Mucosa of stomach (tissue), 1 donor: ENCODE data around the gene TOMM20L.
"Not testable (repeated sequence)": the region's sequence is repeated elsewhere in the genome, so short reads cannot be mapped to it uniquely, and the experiment has no call there.

Experiments
- H3K27me3 ChIP-seq: one replicate; pipeline ENCODE4 v1.7.0; 2013; ENCODE audit warnings: mild to moderate bottlenecking, low read length; ENCODE audit not compliant: control insufficient read depth, insufficient read depth
- H3K36me3 ChIP-seq: one replicate; pipeline ENCODE4 v1.7.0; 2013; ENCODE audit warnings: low read length; ENCODE audit not compliant: control insufficient read depth, insufficient read depth
- H3K4me1 ChIP-seq: one replicate; pipeline ENCODE4 v1.7.0; 2013; ENCODE audit warnings: mild to moderate bottlenecking, low read length; ENCODE audit not compliant: control insufficient read depth, insufficient read depth
- H3K4me3 ChIP-seq: one replicate; pipeline ENCODE4 v1.7.0; 2013; ENCODE audit warnings: low read length
- H3K9ac ChIP-seq: one replicate; pipeline ENCODE4 v1.7.0; 2013; ENCODE audit warnings: mild to moderate bottlenecking, low read length, moderate library complexity
- H3K9me3 ChIP-seq: one replicate; pipeline ENCODE4 v1.7.0; 2013; ENCODE audit warnings: mild to moderate bottlenecking, low read length, moderate library complexity; ENCODE audit not compliant: control insufficient read depth
- donor health status: Pancreatic carcinoma.

Gene TOMM20L

DNA sequence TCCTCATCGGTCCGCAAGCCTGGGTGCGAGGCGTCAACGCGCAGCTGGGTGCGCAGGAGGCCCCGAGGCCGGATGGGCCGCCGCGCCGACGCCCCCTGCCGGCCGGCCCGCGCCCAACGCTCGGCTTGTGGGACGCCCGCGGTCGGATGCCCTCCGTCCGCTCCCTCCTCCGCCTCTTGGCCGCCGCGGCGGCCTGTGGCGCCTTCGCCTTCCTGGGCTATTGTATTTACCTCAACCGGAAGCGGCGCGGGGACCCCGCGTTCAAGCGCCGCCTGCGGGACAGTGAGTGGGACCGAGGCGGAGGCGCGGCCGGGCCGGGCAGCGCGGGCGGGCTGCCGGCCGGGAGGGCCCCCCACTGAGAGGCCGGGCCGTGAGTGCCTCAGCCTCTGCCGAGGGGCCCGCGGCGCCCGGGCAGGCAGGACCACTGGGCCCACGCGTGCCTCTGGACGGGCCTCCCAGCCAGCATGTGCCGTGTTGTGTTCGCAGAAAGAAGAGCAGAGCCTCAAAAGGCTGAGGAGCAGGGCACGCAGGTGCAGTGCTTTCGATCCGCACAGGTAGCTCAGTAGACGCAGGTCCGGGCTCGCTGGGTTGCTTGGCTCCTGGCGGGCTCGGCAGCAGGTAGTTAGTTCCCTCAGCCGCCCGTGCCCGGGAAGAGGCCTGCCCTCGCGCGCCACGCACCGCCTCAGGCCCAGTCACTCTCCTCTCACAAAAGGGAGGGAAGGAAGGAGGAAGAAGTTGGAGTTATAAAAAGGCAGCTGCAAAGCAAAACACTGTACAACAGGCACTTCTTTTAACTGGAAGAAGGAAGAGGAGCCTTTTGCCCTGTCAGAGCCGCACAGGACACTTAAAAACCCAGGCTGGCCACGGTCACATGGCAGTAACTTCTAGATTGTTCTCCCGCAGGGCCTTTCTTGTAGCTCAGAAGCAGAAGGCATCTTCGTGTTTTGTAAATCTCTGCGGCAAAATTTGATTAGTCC lies at the start of gene TOMM20L:
TOMM20L (plus strand) TSS at position 119 of the 977 bp plus-strand sequence; CDS start at position 147, 28 bp downstream.
- Histone ChIP-seq H3K27me3 (no peaks in the 10 kb centered on the region), H3K9ac (peak within 1 kb of the TSS; percentile 84), H3K4me1 (peaks cover 10% of the 10 kb centered on the region), H3K4me3 (peak within 1 kb of the TSS; percentile 56), H3K9me3 (no peaks in the 10 kb centered on the region), H3K36me3 (no peaks in the 10 kb centered on the region)

DNA sequence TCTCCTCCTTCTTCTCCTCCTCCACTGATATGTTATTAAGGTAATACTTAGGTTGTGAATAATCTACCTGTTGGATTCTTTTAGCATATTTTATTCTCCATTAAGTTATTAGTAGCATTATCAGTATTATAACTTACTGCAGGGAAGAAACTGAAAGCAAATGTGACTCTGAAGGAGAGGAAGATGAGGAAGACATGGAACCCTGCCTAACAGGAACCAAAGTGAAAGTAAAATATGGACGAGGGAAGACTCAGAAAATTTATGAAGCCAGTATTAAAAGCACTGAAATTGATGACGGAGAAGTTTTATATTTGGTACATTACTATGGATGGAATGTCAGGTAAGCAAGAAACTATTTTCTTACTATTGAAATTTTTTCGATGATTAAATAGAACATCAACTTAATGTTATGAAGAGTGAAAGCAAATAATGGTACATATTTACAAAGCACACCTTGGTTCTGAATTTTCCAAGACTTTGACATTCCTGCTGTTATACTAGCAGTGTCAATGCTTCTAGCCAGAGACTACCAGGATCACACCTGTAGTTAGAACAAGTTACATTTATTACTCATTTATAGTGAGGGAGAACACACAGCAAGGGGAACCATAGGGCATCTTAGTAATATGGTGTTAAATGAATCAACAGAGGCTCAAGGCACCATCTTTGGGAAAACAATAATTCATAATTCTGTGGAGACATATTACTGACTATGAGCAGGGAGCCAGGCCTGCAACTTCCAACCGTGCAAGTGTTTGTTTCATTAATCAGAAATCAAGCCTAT lies 42.0 kb upstream of the TOMM20L start:
- no peaks in the 10 kb centered on the region for H3K36me3 ChIP-seq
- no peaks in the 10 kb centered on the region for H3K27me3 ChIP-seq
- no peak overlapping the region for H3K4me3 ChIP-seq
- H3K4me1 ChIP-seq, result no peaks in the 10 kb centered on the region
- H3K9me3 ChIP-seq, result no peaks in the 10 kb centered on the region
- no peak overlapping the region for H3K9ac ChIP-seq

DNA sequence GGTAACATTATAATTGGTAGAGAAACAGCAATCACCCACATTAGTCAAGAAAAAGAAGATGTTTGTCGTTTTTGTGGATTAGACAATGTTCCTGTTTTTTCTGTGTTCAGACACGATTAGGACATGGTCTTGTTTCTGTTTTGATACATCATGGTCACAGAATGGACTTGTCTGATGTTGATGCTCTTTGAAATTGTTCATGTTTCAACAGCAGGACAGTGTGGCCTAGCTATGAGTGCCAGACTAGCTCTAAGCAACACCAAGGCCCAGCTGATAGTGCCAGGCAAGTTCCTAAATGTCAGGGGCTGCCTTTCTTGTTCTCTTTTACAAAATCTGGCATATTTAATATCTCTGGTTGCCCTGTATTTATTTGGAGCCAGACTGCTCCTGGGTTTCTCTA lies 40.9 kb upstream of the TOMM20L start:
- H3K36me3 ChIP-seq, result no peaks in the 10 kb centered on the region
- H3K4me3 ChIP-seq, result no peak overlapping the region
- no peaks in the 10 kb centered on the region for H3K9me3 ChIP-seq
- H3K9ac ChIP-seq, result no peak overlapping the region
- no peaks in the 10 kb centered on the region for H3K27me3 ChIP-seq
- H3K4me1 ChIP-seq, result no peaks in the 10 kb centered on the region

DNA sequence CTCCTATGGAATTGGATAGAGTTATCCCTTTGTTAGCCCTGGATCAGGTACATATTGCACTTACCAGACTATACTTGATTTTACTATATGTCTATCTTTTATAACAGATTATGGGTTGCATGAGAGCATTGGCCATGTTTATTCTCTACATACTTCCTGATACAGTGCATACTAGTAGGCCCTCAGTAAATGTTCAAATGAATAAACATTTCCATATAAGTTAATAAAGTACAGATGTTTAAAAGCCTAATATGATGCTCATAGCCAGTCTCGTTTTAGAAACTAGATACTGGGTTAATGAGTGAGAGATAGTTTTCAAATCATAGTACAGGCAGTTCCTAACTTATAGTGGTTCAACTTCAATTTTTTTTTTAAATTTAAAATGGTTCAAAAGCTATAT lies 39.5 kb upstream of the TOMM20L start:
- Histone ChIP-seq H3K36me3 (no peaks in the 10 kb centered on the region), H3K4me1 (no peaks in the 10 kb centered on the region), H3K9ac (no peak overlapping the region), H3K9me3 (no peaks in the 10 kb centered on the region), H3K27me3 (no peaks in the 10 kb centered on the region), H3K4me3 (no peak overlapping the region)

DNA sequence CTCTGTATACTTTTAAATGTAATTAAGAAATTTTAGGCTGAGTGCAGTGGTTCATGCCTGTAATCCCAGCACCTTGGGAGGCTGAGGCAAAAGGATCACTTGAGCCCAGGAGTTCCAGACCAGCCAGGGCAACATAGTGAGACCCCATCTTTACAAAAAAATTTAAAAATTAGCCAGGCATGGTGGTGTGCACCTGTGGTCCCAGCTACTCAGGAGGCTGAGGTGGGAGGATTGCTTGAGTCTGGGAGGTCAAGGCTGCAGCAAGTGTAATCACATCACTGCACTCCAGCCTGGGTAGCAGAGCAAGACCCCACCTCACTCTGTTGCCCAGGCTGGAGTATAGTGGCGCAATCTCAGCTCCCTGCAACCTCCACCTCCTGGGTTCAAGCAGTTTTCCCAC lies 33.5 kb upstream of the TOMM20L start:
- not testable (repeated sequence) for H3K4me1 ChIP-seq, H3K4me3 ChIP-seq, H3K9ac ChIP-seq, H3K9me3 ChIP-seq, H3K27me3 ChIP-seq, H3K36me3 ChIP-seq

DNA sequence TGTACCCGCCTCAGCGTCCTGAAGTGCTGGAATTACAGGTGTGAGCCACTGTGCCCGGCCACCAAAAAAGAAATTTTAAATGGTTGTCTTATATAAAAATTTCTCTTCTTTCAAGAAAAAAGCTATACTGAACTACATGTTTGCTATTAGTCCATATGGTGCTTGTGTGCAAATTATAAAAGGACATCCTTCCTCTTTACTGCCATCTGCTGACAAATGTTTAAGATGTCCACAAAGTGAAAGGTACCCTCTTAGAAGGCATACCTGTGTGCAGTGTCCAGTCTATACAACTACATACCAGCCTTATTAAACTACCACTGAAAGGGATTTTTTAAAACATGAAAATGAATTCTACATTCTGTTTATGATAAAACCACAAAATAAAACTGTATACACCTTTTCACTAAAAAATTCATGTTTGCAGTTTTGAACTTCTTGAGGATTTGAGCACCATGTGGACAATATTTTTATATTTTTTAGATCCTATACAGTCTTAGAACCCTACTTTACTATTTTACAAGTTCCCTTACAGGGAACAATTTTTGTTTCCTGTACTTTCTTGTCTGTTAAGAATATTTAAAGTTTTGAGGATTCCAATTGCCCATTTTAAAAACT lies 32.8 kb upstream of the TOMM20L start:
- H3K36me3 ChIP-seq, result no peaks in the 10 kb centered on the region
- H3K4me1 ChIP-seq, result no peaks in the 10 kb centered on the region
- H3K9me3 ChIP-seq, result no peaks in the 10 kb centered on the region
- no peaks in the 10 kb centered on the region for H3K27me3 ChIP-seq
- no peak overlapping the region for H3K9ac ChIP-seq
- no peak overlapping the region for H3K4me3 ChIP-seq

DNA sequence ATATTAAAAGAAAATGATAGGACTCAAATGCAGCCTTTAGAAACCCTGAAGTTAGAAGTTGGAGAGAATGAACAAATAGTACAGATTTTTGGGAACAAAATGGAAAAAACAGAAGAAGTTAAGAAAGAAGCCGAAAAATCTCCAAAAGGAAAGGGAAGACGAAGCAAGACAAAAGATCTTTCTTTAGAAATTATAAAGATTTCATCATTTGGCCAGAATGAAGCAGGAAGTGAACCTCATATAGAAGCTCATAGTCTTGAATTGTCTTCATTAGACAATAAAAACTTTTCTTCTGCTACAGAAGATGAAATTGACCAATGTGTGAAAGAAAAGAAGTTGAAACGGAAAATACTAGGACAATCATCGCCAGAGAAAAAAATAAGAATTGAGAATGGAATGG lies 31.4 kb upstream of the TOMM20L start:
- no peak overlapping the region for H3K4me3 ChIP-seq
- no peak overlapping the region for H3K9ac ChIP-seq
- no peaks in the 10 kb centered on the region for H3K9me3 ChIP-seq
- H3K27me3 ChIP-seq, result no peaks in the 10 kb centered on the region
- H3K4me1 ChIP-seq, result no peaks in the 10 kb centered on the region
- H3K36me3 ChIP-seq, result no peaks in the 10 kb centered on the region

DNA sequence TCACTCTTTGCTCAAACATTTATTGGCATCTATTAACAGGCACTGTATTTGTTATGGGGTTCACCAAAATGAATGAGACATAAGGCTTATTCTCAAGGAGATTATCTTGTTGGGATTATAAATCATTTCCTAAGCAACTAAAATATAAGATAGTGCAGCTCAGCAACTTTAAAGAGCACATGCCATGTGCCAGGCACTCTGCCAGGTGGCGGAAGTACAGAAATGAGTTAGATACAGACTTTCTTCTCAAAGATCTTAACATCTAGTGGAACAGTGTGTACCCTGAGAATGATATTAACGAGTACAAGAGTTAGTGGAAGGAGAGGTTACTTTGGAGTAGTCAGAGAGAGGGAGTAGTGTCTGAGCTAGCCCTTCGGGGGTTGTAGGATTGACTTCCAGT lies 28.4 kb upstream of the TOMM20L start:
- Histone ChIP-seq H3K27me3 (no peaks in the 10 kb centered on the region), H3K4me1 (no peaks in the 10 kb centered on the region), H3K9ac (no peak overlapping the region), H3K36me3 (no peaks in the 10 kb centered on the region), H3K9me3 (no peaks in the 10 kb centered on the region), H3K4me3 (no peak overlapping the region)

DNA sequence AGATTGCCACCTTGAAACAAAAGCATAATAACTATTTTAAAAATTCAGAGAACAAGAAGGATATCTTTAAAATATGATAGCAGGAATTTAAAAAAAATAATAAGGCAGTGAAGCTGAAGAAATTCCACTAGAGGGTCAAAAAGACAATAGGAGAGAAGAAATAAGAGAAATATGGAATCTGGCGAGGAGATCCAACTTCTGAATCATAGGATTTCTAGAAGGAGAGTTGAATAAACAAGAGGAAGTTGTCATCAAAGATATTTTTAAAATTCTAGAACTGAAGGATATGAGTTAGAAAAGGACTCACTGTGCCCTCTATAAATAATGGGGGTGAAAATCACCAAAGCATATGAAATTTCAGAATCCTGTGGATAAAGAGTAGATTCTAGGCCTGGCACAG lies 26.8 kb upstream of the TOMM20L start:
- no peaks in the 10 kb centered on the region for H3K36me3 ChIP-seq

DNA sequence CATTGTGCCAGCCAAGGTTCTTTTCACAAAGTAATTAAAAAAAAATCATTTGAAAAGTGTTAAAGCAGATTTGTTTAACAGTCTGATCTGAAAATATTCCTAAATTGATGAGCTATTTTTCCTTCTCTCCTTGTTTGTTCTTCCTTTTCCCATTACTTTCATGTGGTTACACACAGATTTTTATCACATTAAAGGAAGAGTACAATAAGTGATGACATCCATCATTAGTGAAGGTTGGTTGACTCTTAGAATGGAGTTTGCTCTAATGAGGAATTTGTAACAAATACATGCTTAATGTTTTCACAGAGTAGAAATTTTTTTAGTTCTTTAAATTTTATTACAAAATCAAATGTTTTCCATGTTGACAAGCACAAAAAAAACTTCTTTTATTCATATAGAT lies 18.9 kb upstream of the TOMM20L start:
- no peaks in the 10 kb centered on the region for H3K36me3 ChIP-seq
- no peaks in the 10 kb centered on the region for H3K4me1 ChIP-seq
- H3K4me3 ChIP-seq, result no peak overlapping the region
- H3K27me3 ChIP-seq, result no peaks in the 10 kb centered on the region
- no peak overlapping the region for H3K9ac ChIP-seq
- H3K9me3 ChIP-seq, result no peaks in the 10 kb centered on the region

More for the DNA sequence above, 26.8 kb upstream of the TOMM20L start:
- Histone ChIP-seq H3K9ac (no peak overlapping the region), H3K9me3 (no peaks in the 10 kb centered on the region), H3K27me3 (no peaks in the 10 kb centered on the region), H3K4me1 (no peaks in the 10 kb centered on the region), H3K4me3 (no peak overlapping the region)

DNA sequence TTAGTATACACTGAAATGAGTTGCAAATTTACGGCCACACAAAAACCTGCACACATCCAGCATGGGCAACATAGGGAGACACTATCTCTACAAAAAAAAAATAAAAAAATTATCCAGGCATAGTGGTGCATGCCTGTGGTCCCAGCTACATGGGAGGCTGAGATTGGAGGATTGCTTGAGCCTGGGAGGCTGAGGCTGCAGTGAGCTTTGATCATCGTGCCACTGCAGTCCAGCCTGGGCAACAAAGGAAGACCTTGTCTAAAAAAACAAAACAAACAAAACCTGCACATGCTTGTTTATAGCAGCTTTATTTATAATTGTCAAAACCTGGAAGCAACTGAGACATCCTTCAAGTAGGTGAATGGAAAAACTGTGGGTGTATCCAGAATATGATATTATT lies 4.9 kb upstream of the TOMM20L start:
- Histone ChIP-seq H3K36me3 (no peaks in the 10 kb centered on the region), H3K4me1 (peaks cover 3% of the 10 kb centered on the region), H3K4me3 (no peak overlapping the region), H3K27me3 (no peaks in the 10 kb centered on the region), H3K9me3 (no peaks in the 10 kb centered on the region), H3K9ac (no peak overlapping the region)

DNA sequence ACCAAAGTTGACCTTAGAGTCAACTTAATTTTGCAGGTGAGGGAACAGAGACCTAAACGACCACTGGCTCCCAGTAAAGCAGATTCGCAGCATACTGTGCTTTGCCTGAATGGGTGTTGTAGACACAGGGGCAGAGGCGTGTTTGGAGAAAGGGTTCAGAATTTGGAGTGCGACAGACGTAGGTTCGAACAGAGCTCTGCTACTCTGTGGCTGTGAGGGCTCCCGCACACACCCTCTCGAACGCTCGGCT lies 243 bp upstream of the TOMM20L start:
- Histone ChIP-seq H3K27me3 (no peaks in the 10 kb centered on the region), H3K4me3 (peak overlapping the region; percentile 56), H3K4me1 (peaks cover 10% of the 10 kb centered on the region), H3K36me3 (no peaks in the 10 kb centered on the region), H3K9me3 (no peaks in the 10 kb centered on the region), H3K9ac (peak overlapping the region; percentile 84)
